Measurements from ENCODE around the gene JARID2.

DNA sequence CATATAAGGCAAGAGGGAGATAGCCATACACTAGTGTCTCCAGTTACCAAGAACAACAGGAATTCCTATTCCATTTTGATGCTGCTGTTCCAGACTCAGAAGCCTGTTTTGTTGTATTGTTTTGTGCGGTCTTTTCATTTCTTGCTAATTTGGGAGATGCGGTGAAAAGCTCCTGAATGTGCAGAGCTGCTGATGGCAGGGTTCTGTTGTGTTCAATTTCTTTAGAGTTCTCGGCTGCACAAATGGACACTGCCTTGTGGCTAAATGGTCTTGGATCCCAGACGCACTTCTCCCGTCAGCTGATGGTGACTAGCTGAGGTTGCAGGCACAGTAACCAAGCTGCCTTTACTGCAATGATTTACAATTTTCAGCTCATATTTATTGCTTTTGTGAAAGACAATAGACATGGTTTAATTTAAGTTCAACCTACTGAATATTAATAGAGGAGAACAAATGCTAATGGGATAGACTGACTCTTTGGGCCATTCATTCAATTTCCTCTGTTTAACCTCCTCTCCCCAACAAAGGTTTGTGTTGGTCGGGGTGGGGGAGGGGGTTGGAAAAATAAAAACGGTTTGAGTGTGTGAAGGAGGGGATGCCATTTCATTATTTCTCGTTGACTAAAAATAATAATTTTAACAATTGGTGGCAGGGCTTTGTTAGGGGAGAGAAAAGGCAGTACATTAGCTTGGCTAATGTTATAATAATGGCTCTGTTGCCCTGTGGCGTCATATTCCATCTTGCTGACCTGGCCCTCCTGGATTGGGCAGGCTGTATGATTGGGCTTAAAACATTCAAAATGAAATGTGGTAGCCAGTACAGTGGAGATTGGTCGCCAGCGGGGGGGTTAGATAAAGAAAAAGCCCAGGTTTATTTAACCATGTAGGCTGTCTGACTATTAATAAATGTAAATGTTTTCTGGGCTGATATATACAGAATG lies 159.5 kb downstream of the JARID2 start:
- TF ChIP-seq POLR2A (IDR thresholded peaks at IDR 0.05): no peak
- TF ChIP-seq, protein P1, sequence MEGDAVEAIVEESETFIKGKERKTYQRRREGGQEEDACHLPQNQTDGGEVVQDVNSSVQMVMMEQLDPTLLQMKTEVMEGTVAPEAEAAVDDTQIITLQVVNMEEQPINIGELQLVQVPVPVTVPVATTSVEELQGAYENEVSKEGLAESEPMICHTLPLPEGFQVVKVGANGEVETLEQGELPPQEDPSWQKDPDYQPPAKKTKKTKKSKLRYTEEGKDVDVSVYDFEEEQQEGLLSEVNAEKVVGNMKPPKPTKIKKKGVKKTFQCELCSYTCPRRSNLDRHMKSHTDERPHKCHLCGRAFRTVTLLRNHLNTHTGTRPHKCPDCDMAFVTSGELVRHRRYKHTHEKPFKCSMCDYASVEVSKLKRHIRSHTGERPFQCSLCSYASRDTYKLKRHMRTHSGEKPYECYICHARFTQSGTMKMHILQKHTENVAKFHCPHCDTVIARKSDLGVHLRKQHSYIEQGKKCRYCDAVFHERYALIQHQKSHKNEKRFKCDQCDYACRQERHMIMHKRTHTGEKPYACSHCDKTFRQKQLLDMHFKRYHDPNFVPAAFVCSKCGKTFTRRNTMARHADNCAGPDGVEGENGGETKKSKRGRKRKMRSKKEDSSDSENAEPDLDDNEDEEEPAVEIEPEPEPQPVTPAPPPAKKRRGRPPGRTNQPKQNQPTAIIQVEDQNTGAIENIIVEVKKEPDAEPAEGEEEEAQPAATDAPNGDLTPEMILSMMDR (IDR thresholded peaks at IDR 0.05): no peak

Measured in testis (tissue), 2 donors.